Measurements from ENCODE around the gene CNOT1. TPM values are rescaled to one million over a fixed set of nuclear protein-coding genes. Genes with fewer than 3 reads are reported as not detected.

The CNOT1 gene
- total RNA-seq, 1 experiment from 2014 or later: 230 TPM

GRCh38 chr16:58588406-58588805 lies 41.2 kb downstream of the CNOT1 start:
- ChIA-PET POLR2A (no interaction called here), RAD21 (ENCODE audit: low non-redundant PET in 1 of 2, low total read pairs in 2 of 2, uncharacterized antibody in 2 of 2, unreplicated experiment in 2 of 2) (no interaction called here), CTCF (no interaction called here)
- Histone ChIP-seq H3K4me2 (ENCODE audit: low read length) (no peak overlapping the region), H3K36me3 (ENCODE audit: control insufficient read depth in 1 of 2, insufficient read depth in 2 of 2, low read length in 2 of 2) (peaks cover 50% of the 10 kb centered on the region in 2 experiments), H3K9me2 (ENCODE audit: insufficient read depth) (no peaks in the 10 kb centered on the region), H4K20me1 (ENCODE audit: insufficient read depth) (no peaks in the 10 kb centered on the region; the same call in 1 of the 2 replicates), H3K4me1 (ENCODE audit: control insufficient read depth in 1 of 2, insufficient read depth in 2 of 2, low read length in 2 of 2) (no peaks in the 10 kb centered on the region), H3K79me2 (ENCODE audit: insufficient read depth, low read length) (peaks cover 80% of the 10 kb centered on the region), H3K9me3 (ENCODE audit: control insufficient read depth in 1 of 2, insufficient read depth in 1 of 2, low read depth in 1 of 2, low read length in 2 of 2) (no peaks in the 10 kb centered on the region), H3K27me3 (ENCODE audit: insufficient read depth, low read length) (no peaks in the 10 kb centered on the region), H3K4me3 (replicated peaks in 1 of 2; ENCODE audit: low read depth in 1 of 2, low read length in 2 of 2) (no peak overlapping the region), H3K27ac (ENCODE audit: low read depth, low read length) (no peak overlapping the region), H3K9ac (ENCODE audit: low read length) (no peak overlapping the region), H2AFZ (ENCODE audit: low read depth, low read length, poor library complexity, severe bottlenecking) (no peak overlapping the region)
- no TSS peak for BruUV-seq (replicated peaks)
- intact Hi-C loops (cut with micrococcal nuclease): no loop called here
- TF ChIP-seq EZH2 (IDR thresholded peaks at IDR 0.05) (no peak), RAD21 (IDR thresholded peaks at IDR 0.05; ENCODE audit: low read depth) (no peak), CBX3 (IDR thresholded peaks at IDR 0.05; ENCODE audit: low read depth) (no peak), ELF1 (IDR thresholded peaks at IDR 0.05; ENCODE audit: borderline replicate concordance, low read depth) (no peak), CEBPB (IDR thresholded peaks at IDR 0.05; ENCODE audit: low read depth) (no peak), POLR2A (IDR thresholded peaks at IDR 0.05; ENCODE audit: borderline replicate concordance, extremely low read depth, insufficient read depth, insufficient read length) (no peak), EZH2phosphoT487 (IDR thresholded peaks at IDR 0.05; ENCODE audit: borderline replicate concordance) (no peak), FOSL1 (IDR thresholded peaks at IDR 0.05; ENCODE audit: low read depth) (no peak), REST (IDR thresholded peaks at IDR 0.05; ENCODE audit: low read depth) (no peak), SRF (IDR thresholded peaks at IDR 0.05; ENCODE audit: low read depth) (no peak), ZFX (IDR thresholded peaks at IDR 0.05) (no peak)
- TF ChIP-seq, protein P1, sequence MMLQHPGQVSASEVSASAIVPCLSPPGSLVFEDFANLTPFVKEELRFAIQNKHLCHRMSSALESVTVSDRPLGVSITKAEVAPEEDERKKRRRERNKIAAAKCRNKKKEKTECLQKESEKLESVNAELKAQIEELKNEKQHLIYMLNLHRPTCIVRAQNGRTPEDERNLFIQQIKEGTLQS (IDR thresholded peaks at IDR 0.05): no peak
- TF ChIP-seq, protein P2, sequence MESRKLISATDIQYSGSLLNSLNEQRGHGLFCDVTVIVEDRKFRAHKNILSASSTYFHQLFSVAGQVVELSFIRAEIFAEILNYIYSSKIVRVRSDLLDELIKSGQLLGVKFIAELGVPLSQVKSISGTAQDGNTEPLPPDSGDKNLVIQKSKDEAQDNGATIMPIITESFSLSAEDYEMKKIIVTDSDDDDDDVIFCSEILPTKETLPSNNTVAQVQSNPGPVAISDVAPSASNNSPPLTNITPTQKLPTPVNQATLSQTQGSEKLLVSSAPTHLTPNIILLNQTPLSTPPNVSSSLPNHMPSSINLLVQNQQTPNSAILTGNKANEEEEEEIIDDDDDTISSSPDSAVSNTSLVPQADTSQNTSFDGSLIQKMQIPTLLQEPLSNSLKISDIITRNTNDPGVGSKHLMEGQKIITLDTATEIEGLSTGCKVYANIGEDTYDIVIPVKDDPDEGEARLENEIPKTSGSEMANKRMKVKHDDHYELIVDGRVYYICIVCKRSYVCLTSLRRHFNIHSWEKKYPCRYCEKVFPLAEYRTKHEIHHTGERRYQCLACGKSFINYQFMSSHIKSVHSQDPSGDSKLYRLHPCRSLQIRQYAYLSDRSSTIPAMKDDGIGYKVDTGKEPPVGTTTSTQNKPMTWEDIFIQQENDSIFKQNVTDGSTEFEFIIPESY (IDR thresholded peaks at IDR 0.05; ENCODE audit: extremely low read depth, insufficient replicate concordance, low read length): no peak
- ATAC-seq: no peak
- DNase-seq (ENCODE audit: low read depth, low spot score): no peak

Data from HCT116 (cell line).